ENCODE results near the gene CD80. TPM values are rescaled to one million over a fixed set of nuclear protein-coding genes. Genes with fewer than 3 reads are reported as not detected.

The CD80 gene
- total RNA-seq, 4 donors from 2014 or later = 0.13 to 1.3 TPM; not detected in 2

DNA sequence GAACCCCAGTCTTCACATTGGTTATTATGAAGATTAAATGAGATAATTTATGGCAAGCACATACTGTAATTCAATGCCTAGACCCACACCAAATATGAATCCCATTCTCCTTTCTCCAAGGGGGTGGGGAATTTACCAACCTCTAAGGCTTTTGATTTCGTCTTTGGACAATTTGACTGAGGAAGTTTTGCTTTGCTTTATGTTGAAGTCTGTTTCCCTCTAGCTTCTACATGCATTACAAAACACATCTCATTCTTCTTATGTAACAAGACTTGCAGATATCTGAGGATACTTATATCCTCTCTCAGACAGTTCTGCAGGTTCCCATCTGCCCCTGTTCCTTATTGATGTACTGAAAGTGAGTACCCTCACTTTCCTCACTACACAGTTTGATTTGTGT lies 12.2 kb downstream of the CD80 start:
- TF ChIP-seq, protein P1, sequence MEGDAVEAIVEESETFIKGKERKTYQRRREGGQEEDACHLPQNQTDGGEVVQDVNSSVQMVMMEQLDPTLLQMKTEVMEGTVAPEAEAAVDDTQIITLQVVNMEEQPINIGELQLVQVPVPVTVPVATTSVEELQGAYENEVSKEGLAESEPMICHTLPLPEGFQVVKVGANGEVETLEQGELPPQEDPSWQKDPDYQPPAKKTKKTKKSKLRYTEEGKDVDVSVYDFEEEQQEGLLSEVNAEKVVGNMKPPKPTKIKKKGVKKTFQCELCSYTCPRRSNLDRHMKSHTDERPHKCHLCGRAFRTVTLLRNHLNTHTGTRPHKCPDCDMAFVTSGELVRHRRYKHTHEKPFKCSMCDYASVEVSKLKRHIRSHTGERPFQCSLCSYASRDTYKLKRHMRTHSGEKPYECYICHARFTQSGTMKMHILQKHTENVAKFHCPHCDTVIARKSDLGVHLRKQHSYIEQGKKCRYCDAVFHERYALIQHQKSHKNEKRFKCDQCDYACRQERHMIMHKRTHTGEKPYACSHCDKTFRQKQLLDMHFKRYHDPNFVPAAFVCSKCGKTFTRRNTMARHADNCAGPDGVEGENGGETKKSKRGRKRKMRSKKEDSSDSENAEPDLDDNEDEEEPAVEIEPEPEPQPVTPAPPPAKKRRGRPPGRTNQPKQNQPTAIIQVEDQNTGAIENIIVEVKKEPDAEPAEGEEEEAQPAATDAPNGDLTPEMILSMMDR (IDR thresholded peaks at IDR 0.05) = no peak
- TF ChIP-seq POLR2A (IDR thresholded peaks at IDR 0.05) = no peak

DNA sequence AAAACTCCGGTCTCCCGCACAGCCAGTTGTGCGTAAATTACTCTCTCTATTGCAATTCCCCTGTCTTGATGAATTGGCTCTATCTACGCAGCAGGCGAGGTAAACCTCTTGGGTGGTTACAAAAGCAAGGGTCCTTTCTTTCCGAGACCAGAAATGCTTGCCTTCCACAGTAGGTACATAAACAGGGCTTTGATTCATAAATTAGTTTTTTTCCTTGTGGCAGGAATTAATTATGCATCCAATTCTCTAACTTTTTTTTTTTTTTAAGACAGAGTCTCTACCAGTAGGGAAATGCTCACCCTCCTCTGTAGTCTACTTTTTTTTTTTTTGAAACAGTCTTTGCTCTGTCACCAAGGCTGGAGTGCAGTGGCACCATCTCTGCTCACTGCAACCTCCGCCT lies 16.3 kb downstream of the CD80 start:
- H3K4me3 ChIP-seq = no peak overlapping the region
- TF ChIP-seq POLR2A (IDR thresholded peaks at IDR 0.05) = no peak
- TF ChIP-seq, protein P1 (IDR thresholded peaks at IDR 0.05) = no peak
- no peaks in the 10 kb centered on the region for H3K9me3 ChIP-seq
- intact Hi-C loops (cut with DNase I) = no loop called here
- H3K27ac ChIP-seq = no peak overlapping the region
- H3K27me3 ChIP-seq = no peaks in the 10 kb centered on the region
- no peaks in the 10 kb centered on the region for H3K36me3 ChIP-seq
- DNase-seq = no peak
- H3K4me1 ChIP-seq = no peaks in the 10 kb centered on the region
- 91 to 97% methylated on average over 7 of the region's 7 CpGs for WGBS, 2 donors

More for the DNA sequence above, 12.2 kb downstream of the CD80 start:
- no peak for DNase-seq
- Histone ChIP-seq H3K9me3 (no peaks in the 10 kb centered on the region), H3K4me3 (no peak overlapping the region), H3K4me1 (no peaks in the 10 kb centered on the region), H3K27ac (no peak overlapping the region), H3K27me3 (no peaks in the 10 kb centered on the region), H3K36me3 (no peaks in the 10 kb centered on the region)
- intact Hi-C loops (cut with DNase I) = no loop called here
- WGBS, 2 donors = 67 to 71% methylated on average over 1 of the region's 1 CpG

GRCh38 chr3:119542168-119542767 lies 17.1 kb downstream of the CD80 start:
- H3K9me3 ChIP-seq = no peaks in the 10 kb centered on the region
- no peaks in the 10 kb centered on the region for H3K4me1 ChIP-seq
- intact Hi-C loops (cut with DNase I) = no loop called here
- no peaks in the 10 kb centered on the region for H3K27me3 ChIP-seq
- WGBS, 2 donors = 72% methylated on average over 2 of the region's 2 CpGs
- H3K36me3 ChIP-seq = no peaks in the 10 kb centered on the region
- no peak overlapping the region for H3K27ac ChIP-seq
- no peak overlapping the region for H3K4me3 ChIP-seq
- no peak for TF ChIP-seq POLR2A (IDR thresholded peaks at IDR 0.05)
- TF ChIP-seq, protein P1 (IDR thresholded peaks at IDR 0.05) = no peak
- no peak for DNase-seq

- 63 to 65% methylated on average over 3 of the region's 3 CpGs for WGBS, 2 donors
- TF ChIP-seq, protein P1 (IDR thresholded peaks at IDR 0.05) = no peak
- no peak for TF ChIP-seq POLR2A (IDR thresholded peaks at IDR 0.05)
These were observed 17.9 kb downstream of the CD80 start for GRCh38 chr3:119541547-119541946.

DNA sequence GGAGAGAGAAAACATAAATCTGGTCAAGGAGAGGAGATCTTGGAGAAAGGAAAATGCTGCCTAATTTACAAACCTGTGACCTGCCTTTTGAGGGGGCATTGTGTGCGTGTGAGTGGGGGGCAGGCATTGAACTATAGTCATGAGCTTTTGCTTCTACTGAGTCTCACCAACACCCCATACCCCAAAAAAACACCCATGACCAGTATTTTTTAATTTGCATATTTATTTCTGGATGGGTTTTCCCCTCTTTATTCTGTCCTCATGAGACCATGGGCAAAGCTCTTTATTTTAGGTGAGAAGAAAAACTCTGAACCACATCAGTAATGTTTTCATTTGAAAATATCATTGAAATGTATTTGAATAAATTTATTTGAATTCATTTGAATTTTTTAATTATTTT lies 20.6 kb downstream of the CD80 start:
- TF ChIP-seq, protein P1 (IDR thresholded peaks at IDR 0.05) = no peak
- no peak for TF ChIP-seq POLR2A (IDR thresholded peaks at IDR 0.05)
- 82 to 93% methylated on average over 1 of the region's 1 CpG for WGBS, 2 donors
- Histone ChIP-seq H3K4me1 (no peaks in the 10 kb centered on the region), H3K36me3 (no peaks in the 10 kb centered on the region), H3K4me3 (no peak overlapping the region), H3K27ac (no peak overlapping the region), H3K9me3 (no peaks in the 10 kb centered on the region), H3K27me3 (no peaks in the 10 kb centered on the region)
- DNase-seq = no peak
- intact Hi-C loops (cut with DNase I) = no loop called here

More at GRCh38 chr3:119541547-119541946, 17.9 kb downstream of the CD80 start:
- no peaks in the 10 kb centered on the region for H3K36me3 ChIP-seq
- no peaks in the 10 kb centered on the region for H3K27me3 ChIP-seq
- H3K4me3 ChIP-seq = no peak overlapping the region
- H3K4me1 ChIP-seq = no peaks in the 10 kb centered on the region
- intact Hi-C loops (cut with DNase I) = no loop called here
- H3K9me3 ChIP-seq = no peaks in the 10 kb centered on the region
- no peak for DNase-seq
- no peak overlapping the region for H3K27ac ChIP-seq

Measured in esophagus squamous epithelium (tissue), 5 donors.